SH-SY5Y (cell line): Measurements from ENCODE around the gene TRABD2B.

Experiments
- GATA2 ChIP-seq: IDR thresholded peaks from 2 replicates; pipeline ENCODE4 v1.6.1; 2011; ENCODE audit warnings: mild to moderate bottlenecking, low read depth, low read length
- GATA3 ChIP-seq: IDR thresholded peaks from 2 replicates; pipeline ENCODE4 v1.6.1; 2011; ENCODE audit warnings: low read depth, mild to moderate bottlenecking, low read length, moderate library complexity

TRABD2B gene

DNA sequence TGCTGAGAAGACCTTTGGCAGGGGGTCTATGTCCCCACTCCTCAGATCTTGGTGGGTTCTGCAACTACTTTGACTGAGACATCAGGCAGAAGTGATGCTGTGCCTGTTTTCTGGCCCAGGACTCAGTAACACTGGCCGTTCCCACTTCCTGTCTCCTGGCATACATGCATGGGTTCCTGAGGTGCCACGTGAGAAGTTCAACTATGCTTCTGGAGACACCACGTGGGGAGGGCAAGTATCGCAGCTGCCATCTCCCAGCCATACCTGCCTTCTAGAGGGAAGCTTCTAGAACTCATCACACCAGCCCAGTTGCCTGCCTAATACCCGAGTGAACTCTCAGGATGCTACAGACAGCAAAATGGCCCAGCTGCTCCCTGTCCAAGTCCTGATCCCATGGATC lies 65.8 kb downstream of the TRABD2B start:
- TF ChIP-seq GATA3 (no peak), GATA2 (no peak)

DNA sequence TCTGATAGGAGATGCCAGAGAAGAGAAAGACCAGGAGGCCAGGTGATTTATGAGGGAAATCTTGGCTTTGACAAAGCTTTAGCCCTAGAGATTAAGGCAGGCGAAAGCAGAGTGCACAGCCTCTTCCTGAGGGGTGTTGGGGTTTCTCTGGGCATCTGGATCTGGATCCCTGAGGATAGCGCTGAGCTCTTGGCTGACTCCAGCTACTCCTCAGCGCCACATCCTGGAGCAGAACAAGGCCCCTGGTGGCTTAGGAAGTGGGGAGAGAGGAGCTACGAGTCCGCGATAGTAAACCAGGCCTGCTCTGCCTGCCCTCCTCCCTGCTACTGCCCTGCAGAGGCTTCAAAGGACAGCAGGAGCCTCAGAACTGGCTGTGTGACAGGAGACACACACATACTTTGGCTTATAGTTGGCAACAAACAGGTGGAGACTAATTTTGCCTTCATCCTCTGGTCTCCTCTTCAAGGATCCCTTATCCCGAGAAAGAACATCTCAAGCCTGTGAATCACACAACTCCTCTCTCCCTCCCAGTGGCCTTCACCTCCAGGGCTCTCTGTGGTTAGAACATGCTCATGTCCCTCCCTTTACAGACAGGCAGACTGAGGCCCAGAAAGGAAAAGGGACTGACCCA lies 66.9 kb downstream of the TRABD2B start:
- TF ChIP-seq GATA2 (no peak), GATA3 (no peak)

DNA sequence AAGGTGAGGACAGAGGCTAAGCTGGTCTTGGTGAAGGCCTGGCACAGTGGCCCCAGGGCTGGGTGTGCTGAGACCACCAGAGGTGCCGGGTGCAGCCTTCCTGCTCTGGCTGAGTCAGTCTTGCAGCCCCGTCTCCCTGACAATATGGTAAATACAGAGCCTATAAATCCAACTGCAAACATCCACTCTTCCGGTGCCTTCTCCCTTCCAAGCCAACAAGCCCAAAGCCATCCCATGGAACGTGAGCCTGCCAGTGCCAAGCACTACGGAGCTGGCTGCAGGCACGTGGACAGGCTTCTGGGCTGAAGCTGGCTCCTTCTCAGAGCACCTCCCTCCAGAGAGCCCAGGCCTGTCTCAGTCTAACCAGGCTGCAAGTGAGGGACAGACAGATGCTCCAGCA lies 70.0 kb downstream of the TRABD2B start:
- TF ChIP-seq GATA2 (no peak), GATA3 (no peak)

DNA sequence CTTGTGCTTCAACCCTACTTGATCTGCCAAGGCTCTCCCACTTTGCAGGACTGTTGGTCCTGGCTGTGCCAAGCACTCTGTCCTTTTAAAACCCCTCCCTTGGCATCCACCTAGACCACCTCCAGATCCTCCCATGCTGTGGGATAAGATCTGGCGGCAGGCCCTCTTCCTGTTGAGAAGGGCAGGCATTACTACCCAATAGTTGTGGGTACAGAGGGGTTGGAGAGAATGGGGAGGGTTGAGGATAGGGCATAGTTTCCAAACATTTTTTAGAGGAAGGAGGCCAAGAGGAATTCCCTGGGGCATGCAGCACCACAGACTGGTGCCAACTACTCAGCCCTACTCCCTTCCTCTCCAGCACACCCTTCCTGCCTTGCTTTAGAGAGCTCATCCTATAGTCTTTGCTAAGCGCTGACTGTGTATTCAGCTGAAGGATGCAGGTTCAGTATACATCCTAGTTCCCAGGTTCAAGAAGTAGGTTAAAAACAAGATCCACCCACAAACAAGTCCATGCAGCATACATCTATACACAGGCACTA lies 70.7 kb downstream of the TRABD2B start:
- TF ChIP-seq GATA2 = no peak

DNA sequence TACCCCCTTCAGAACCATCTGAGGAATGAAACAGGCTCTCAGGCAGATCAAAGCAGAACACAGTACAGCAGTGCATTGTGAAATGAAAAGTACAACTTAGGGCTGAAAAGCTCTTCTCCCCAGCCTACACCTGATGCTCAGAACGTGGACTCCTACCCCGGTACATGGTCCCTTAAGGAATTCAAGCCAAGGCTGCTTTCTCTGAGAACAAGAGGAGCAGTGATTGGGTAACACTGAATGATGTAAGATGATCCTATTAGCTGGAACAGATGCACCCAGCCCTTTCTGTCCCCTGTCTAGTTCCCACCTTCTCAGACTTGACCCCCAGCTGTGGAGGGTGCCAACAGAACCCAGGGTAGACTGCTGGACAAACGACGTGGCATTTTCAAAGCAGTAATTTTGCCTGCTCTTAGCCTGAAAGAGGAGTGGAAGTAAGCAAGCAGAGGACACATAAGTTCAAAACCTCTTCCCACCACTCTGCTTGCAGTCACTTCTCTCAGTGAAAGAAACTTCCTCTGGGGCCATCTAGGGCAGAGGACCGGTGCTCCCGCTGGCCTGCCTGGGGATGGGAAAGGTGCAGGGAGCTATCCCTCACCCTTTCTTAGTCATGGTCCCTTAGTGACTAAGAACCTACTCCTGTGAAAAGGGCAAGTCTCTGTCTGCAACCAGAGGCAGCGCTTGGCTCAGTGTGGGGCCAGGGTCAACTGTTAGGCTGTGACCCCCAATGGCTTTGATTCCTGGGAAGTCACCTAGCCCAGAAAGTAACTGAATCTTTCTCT lies 72.7 kb downstream of the TRABD2B start:
- no peak for TF ChIP-seq GATA2
- TF ChIP-seq GATA3 = no peak

DNA sequence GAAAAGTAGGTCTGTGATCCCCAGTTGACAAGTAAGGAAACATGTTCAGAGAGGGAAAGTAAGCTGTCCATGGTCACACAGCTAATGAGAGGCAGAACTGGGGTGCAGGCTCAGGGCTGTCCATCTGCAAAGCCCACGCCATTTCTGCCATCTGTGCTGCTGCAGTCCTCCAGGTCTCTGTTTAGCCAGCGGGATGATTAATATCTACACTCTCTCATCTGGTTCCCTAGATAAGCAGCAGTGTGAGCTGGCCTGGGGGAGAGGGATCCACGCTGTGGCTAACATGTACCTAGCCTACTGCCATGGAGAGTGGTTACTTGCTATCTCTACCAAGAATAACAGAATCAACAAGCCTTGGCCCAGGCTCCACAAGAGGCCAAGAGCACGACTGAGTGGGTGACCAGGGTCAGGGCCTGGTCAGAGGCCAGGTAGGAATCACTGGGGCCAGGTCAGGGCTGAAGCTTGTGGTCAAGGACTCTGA lies 75.2 kb downstream of the TRABD2B start:
- TF ChIP-seq GATA2 (peak; percentile 99), GATA3 (peak; percentile 94)

DNA sequence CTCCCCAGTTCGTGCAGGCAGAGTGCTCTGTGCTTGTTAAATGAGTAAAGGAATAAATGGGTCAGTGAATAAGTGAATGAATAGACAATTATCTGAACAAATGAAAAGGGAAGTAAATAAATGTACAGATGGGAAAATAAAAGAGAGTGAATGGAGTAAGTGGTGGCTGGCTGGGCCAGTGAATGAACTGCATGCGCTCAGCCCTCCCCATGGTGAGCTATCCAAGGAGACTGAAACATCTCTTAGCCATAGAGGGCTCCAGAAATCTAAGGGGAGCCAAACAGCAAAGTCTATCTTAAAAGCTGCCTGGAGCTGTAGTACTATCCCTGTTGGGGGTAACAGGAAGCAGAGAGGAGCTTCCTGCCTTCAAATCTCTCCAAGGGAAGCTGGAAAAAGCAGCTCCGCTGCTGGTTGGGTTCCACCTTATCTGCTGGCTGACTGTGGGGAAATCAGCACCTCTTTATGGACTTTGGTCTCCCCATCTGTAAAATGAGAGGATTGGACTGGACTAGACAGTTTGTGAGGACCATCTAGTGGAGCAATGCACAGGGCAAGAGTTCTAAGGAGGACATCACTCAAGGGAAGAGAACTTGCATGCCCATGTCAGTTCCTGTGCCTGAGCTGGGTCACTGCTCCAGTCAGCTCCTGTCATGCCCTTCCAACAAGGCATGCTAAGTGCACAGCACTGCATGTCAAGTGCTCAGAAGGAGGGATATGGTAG lies 77.9 kb downstream of the TRABD2B start:
- no peak for TF ChIP-seq GATA3
- no peak for TF ChIP-seq GATA2

DNA sequence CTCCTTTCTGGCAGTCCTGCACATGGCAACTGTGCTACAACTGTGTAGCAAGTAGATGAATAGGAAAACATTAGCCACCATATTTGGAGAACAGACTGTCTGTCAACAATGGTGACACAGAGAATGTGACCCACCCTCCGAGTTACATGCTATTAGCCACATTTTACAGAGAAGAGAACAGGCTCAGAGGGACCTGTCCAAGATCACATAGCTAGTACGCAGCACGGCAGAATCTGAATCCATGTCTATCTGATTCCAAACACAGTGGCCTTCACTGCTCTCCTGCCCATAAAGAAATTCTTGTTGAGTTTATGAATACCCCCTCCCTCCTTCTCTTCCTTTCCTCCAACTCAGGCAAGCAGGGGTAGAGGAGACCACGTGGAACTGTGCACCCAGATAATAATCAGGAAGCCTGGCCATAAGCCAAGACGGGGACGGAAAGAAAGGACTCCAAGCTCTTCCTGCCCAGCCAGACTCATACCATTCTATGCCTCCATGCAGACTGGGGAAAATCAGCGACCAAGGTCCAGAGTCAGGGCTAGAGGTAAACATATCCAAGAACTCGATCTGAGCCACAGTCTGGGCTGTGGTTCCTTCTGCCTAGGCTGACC lies 78.8 kb downstream of the TRABD2B start:
- TF ChIP-seq GATA2 (peak; percentile 96), GATA3 (no peak; the same call in 1 of the 2 replicates)

DNA sequence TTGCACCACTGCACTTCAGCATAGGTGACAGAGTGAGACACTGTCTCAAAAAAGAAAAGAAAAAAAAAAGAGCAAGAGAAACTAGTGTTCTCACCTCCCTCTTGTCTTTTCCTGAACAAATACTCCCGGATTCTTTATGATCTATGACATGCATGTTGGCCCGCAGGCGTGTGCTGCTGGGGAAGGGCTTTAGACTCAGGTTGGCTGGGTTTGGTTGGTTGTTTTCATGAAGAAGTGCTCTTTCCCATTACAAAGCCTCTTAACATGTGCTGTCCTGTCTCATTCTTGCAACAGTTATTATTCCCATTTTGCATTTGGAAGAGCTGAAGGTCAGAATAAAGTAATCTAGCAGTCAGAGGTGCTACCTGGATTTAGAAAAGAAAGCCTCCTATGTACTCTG lies 79.5 kb downstream of the TRABD2B start:
- no peak for TF ChIP-seq GATA2
- no peak for TF ChIP-seq GATA3

DNA sequence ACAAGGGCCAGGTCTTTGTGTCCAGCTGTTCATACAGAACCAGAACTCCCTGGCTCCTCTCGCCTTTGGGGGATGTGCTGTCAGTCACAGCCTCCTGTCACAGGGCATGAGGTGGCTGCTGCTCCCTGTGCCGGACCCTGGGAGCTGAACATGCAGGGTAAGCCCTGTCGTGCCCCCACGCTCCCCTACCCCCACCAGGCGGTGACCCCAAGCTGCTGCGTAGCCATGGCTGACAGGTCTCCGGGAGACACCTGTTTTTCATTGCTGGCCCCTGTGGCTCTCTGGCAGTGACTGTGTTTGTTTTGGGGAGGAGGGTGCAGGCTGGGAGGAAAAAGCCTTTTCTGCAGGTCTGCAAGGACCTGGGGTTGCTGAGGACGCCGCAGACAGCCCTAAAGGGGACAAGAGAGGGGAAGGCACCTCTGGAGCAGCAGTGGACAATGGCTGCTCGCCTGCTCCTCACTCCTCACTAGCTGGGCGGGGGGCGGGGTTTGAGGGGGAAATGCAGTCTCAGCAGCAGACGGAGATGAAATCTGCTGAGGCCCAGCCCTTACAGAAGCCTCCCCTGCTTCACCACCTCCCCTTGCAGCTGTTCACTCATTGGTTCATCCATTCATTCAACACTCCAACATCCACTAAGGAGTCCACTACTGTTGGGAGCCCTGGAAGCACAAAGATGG lies 81.4 kb downstream of the TRABD2B start:
- TF ChIP-seq GATA2 (peak; percentile 27; the same call in 1 of the 2 replicates), GATA3 (no peak)

DNA sequence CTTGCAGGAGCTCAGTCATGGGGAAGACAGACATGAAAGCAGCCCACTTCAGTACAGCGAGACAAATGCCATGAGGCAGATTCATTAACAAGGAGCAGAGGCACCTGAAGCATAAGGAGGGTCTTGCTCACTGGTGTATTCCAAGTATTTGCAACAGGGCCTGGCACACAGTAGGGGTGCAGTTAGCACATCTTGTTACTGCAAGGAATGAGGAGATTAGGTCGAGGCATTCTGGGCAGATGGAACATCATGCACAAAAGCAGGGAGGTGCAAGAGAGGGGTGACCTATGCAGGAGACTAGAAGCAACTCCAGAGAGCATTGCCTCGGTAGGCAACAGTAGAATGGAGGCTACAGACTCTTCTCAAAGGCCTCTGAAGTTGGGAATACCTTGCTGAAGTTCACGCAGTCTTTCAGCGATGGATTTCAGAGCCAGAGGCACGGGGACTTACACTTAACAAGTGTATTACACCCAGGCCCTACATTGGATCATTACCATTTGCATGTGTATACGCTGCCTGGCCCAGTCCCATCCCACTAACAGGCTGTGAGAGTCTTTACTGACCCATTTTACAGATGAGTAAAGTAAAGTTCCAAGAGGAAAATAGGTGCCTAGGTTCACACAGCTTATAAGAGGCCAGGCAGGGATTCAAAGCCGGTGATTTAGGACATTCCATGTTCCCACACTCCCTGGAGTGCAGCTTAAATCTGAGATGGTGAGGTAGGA lies 82.1 kb downstream of the TRABD2B start:
- TF ChIP-seq GATA2 (no peak), GATA3 (no peak)

DNA sequence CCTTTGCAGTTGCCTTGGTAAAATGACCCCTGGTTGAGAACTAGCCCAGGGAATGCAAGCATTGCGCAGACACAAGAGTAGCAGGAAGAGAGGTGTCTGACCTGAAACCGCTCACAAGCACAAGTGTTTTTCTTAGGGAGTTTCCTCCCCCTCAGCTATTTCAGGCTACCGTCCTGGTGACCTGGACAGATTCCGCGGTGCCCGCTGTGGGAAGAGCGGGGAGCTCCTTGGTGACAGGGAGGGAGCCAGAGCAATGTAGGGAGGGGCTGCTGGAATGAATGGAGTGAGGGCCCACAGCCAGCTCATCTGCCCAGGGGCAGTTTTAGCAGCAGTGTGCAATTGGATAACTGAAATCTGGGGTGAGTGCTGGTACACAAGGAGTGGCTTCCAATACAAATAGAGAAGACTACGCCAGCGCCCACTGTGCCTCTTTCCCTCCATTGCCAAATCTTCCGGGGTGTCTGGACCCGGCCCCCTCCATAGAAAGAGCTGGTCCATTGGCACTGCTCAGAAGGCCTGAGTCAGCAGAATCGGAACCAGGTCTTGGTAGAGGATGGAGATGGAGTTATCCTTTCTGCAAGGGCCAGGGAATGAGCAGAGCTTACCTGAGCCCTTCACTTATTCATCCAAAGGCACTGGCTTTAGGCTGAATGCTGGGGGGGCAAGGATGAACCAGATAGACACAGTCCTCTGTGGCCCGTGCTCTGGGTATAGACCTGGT lies 82.8 kb downstream of the TRABD2B start:
- TF ChIP-seq GATA3 (no peak), GATA2 (no peak)
